A549 (cell line): Measurements from ENCODE around the gene SPTBN4. TPM values are rescaled to one million over a fixed set of nuclear protein-coding genes. Genes with fewer than 3 reads are reported as not detected.
A peak's percentile ranks its signal among the peaks of the same experiment; 100 is the strongest.

Experiments
- ATAC-seq, 2 experiments: fragments of 200-7000 bp in 1 of 2; fragments of >200 bp in 1 of 2; cut with Nextera tagmentation in 1 of 2; cut with Tn5 transposase in 1 of 2; 3 replicates each; pipeline versions ENCODE4 v1.8.0 to v1.9.1; 2018 to 2020; ENCODE audit warnings: mild to moderate bottlenecking in 1 of 2, moderate library complexity in 1 of 2
- CTCF ChIA-PET: fragments of 300-600 bp; sonication (Branson Sonifier 250); formaldehyde crosslinking; extraction: SDS; loops from one replicate; lab custom pipeline; 2021; ENCODE audit warnings: antibody characterized with exemption, inconsistent platforms; lab: Yijun Ruan, JAX
- POLR2A ChIA-PET: fragments of 350-600 bp; formaldehyde crosslinking; extraction: SDS; loops from one replicate; lab custom pipeline; 2021; ENCODE audit warnings: antibody characterized with exemption, inconsistent platforms; lab: Yijun Ruan, JAX
- DNase-seq, 2 experiments: peaks; one replicate each; pipeline versions ENCODE4 v3.0.0 to v3.0.0-alpha.2; 2011 to 2016; ENCODE audit warnings: low read depth in 1 of 2, low spot score in 1 of 2
- FAIRE-seq: peaks from 2 replicates; lab custom pipeline; 2011; peaks lifted over from hg19 to GRCh38; lab: Jason Lieb, UNC
- H3K27ac ChIP-seq, 2 experiments: fragments of >200 bp; sonication (Bioruptor Twin); formaldehyde crosslinking; 3 replicates each; pipeline ENCODE4 v1.5.1; 2016 to 2017
- H3K4me1 ChIP-seq: fragments of >200 bp; sonication (Bioruptor Twin); formaldehyde crosslinking; 3 replicates; pipeline ENCODE4 v1.6.1; 2016
- H3K4me2 ChIP-seq: fragments of >200 bp; sonication (Bioruptor Twin); formaldehyde crosslinking; 3 replicates; pipeline ENCODE4 v1.6.1; 2016
- H3K4me3 ChIP-seq: fragments of >200 bp; sonication (Bioruptor Twin); formaldehyde crosslinking; 3 replicates; pipeline ENCODE4 v1.5.1; 2016
- H3K9me3 ChIP-seq: fragments of >200 bp; sonication (Bioruptor Twin); formaldehyde crosslinking; 3 replicates; pipeline ENCODE4 v1.6.1; 2016
- CTCF ChIP-seq: fragments of >200 bp; sonication (Bioruptor Twin); formaldehyde crosslinking; IDR thresholded peaks from 3 replicates; pipeline ENCODE4 v1.5.1; 2016
- EP300 ChIP-seq, 2 experiments: fragments of >200 bp; sonication (Bioruptor Twin); formaldehyde crosslinking; IDR thresholded peaks; 2 replicates in 1 of 2; 3 replicates in 1 of 2; pipeline ENCODE4 v1.6.1; 2016 to 2017
- FOSB ChIP-seq: fragments of 250-450 bp; sonication (Bioruptor Pico); IDR thresholded peaks from 2 replicates; pipeline ENCODE4 v1.5.0; 2020; ENCODE audit warnings: mild to moderate bottlenecking, moderate library complexity
- FOSL2 ChIP-seq, 2 experiments: fragments of 450-650 bp in 1 of 2; fragments of >200 bp in 1 of 2; sonication (Bioruptor Twin) in 1 of 2; formaldehyde crosslinking; IDR thresholded peaks; 2 replicates each; pipeline versions ENCODE4 v1.5.0 to v1.6.1; 2016 to 2020; ENCODE audit warnings: mild to moderate bottlenecking in 1 of 2, moderate library complexity in 1 of 2
- FOXS1 ChIP-seq: fragments of 250-450 bp; sonication (Bioruptor Pico); IDR thresholded peaks from 2 replicates; pipeline ENCODE4 v1.5.0; 2020; ENCODE audit warnings: mild to moderate bottlenecking, moderate library complexity
- HDAC2 ChIP-seq: fragments of 200-600 bp; sonication (generic); IDR thresholded peaks from 2 replicates; pipeline ENCODE4 v1.6.1; 2016
- HES2 ChIP-seq: fragments of >200 bp; sonication (Bioruptor Twin); formaldehyde crosslinking; IDR thresholded peaks from 2 replicates; pipeline ENCODE4 v1.6.1; 2016
- HMGXB4 ChIP-seq: fragments of 250-450 bp; sonication (Bioruptor Pico); IDR thresholded peaks from 2 replicates; pipeline ENCODE4 v1.5.0; 2021; ENCODE audit warnings: mild to moderate bottlenecking, moderate library complexity, borderline replicate concordance
- JUNB ChIP-seq: fragments of >200 bp; sonication (Bioruptor Twin); formaldehyde crosslinking; IDR thresholded peaks from 2 replicates; pipeline ENCODE4 v1.6.1; 2016
- MAZ ChIP-seq: fragments of 150-350 bp; IDR thresholded peaks from 2 replicates; pipeline ENCODE4 v1.6.1; 2014; ENCODE audit warnings: antibody characterized with exemption, low read depth, low read length, borderline replicate concordance
- MYC ChIP-seq: IDR thresholded peaks from 2 replicates; pipeline ENCODE4 v1.6.1; 2012; ENCODE audit warnings: mild to moderate bottlenecking, inconsistent platforms, low read length, improper control_type of control experiment, borderline replicate concordance
- NPAS2 ChIP-seq: fragments of 250-450 bp; sonication (Bioruptor Pico); IDR thresholded peaks from 2 replicates; pipeline ENCODE4 v1.8.0; 2022; ENCODE audit warnings: mild to moderate bottlenecking, moderate library complexity, borderline replicate concordance
- POLR2A ChIP-seq: IDR thresholded peaks from 2 replicates; pipeline ENCODE4 v1.6.1; 2012; ENCODE audit warnings: mild to moderate bottlenecking, low read length
- POLR2AphosphoS2 ChIP-seq: conservative IDR thresholded peaks from 2 replicates; pipeline ENCODE4 v1.6.1; 2012; ENCODE audit warnings: low read length, improper control_type of control experiment, inconsistent platforms
- RAD21 ChIP-seq, 2 experiments: fragments of >200 bp in 1 of 2; sonication (Bioruptor Twin) in 1 of 2; formaldehyde crosslinking in 1 of 2; IDR thresholded peaks in 1 of 2; conservative IDR thresholded peaks in 1 of 2; 2 replicates in 1 of 2; 3 replicates in 1 of 2; pipeline ENCODE4 v1.6.1; 2012 to 2018; ENCODE audit warnings: inconsistent platforms in 1 of 2
- RARB ChIP-seq: fragments of 250-450 bp; sonication (Bioruptor Pico); IDR thresholded peaks from 2 replicates; pipeline ENCODE4 v1.8.0; 2021; ENCODE audit warnings: mild to moderate bottlenecking, moderate library complexity
- REST ChIP-seq: fragments of 200-600 bp; sonication (generic); IDR thresholded peaks from 2 replicates; pipeline ENCODE4 v1.6.1; 2016; ENCODE audit warnings: antibody characterized with exemption, mild to moderate bottlenecking, moderate library complexity
- RNF2 ChIP-seq: fragments of 200-600 bp; sonication (generic); IDR thresholded peaks from 2 replicates; pipeline ENCODE4 v1.6.1; 2016; ENCODE audit warnings: low read depth, mild to moderate bottlenecking, antibody characterized with exemption, moderate library complexity, borderline replicate concordance
- SREBF2 ChIP-seq: fragments of 450-650 bp; IDR thresholded peaks from 2 replicates; pipeline ENCODE4 v1.6.1; 2014; ENCODE audit warnings: mild to moderate bottlenecking, moderate library complexity
- WGBS: methylation state at CpG from one replicate; pipeline ENCODE4 v1.1.6; 2017; ENCODE audit errors: missing lambda C conversion rate; 5-methylcytosine and 5-hydroxymethylcytosine counted together
- polyA plus RNA-seq, 4 experiments: library from polyadenylated mRNA; depleted of rRNA in 3 of 4; stranded (reverse); fragments of >200 nt; fragmentation: RNase III in 1 of 4; extraction: RNeasy Plus Mini Kit Qiagen cat#74134 plus additional on column Dnase treatment in 1 of 4; gene quantifications; 2 replicates in 3 of 4; 3 replicates in 1 of 4; pipeline ENCODE4 v1.2.3, GENCODE V29; 2011 to 2017

SPTBN4 gene
- polyA plus RNA-seq, 2 of the 4 experiments (the other 2 are of a cell fraction), result 1.4 to 2.2 TPM

- TF ChIP-seq HMGXB4 (CRISPR knock-in tag), result no peak
- no peak for TF ChIP-seq FOXS1
- no peak; the same call in 1 of the 2 replicates for TF ChIP-seq REST
- TF ChIP-seq POLR2A, result peak; percentile 68
- TF ChIP-seq RAD21 (conservative IDR thresholded peaks at IDR 0.05 in 1 of 2, IDR thresholded peaks at IDR 0.05 in 1 of 2), result 0 out of 5 replicates have a peak, but pooled peaks of 1 of the 2 experiments have one; percentile 46
- TF ChIP-seq RNF2, result no peak
- peak; percentile 96 for TF ChIP-seq POLR2AphosphoS2
- TF ChIP-seq SREBF2, result no peak; the same call in 1 of the 2 replicates
- no peak for TF ChIP-seq EP300 (IDR thresholded peaks at IDR 0.05)
These were observed 23.4 kb upstream of the SPTBN4 start (continued) for GRCh38 chr19:40443131-40443999.

GRCh38 chr19:40444000-40444824 is 22.6 kb upstream of the SPTBN4 start, which contains the start of gene SERTAD3:
Gene SERTAD3 (minus strand): TSS chr19:40444335. CDS start chr19:40442080, 2,255 bp downstream.
- ATAC-seq, result peak; percentile 74 to 84
- 1% methylated on average over 48 of the region's 72 CpGs for WGBS
- peak within 1 kb of the TSS; percentile 80 for H3K4me3 ChIP-seq
- POLR2A ChIA-PET, result interaction anchor here (0.6 to 8.8 kb wide), 18 partner anchors 9 to 1309 kb away, joined by 3 to 208 read pairs (median 6); partner anchors contain the start of genes BLVRB, C19orf47, PLD3 and SERTAD1
- peak within 1 kb of the TSS; percentile 95 for H3K4me2 ChIP-seq
- H3K9me3 ChIP-seq, result no peaks in the 10 kb centered on the region
- H3K4me1 ChIP-seq, result peaks cover 23% of the 10 kb centered on the region
- DNase-seq, result peak; percentile 99 to 100
- FAIRE-seq, result peak; percentile 72
- H3K27ac ChIP-seq, result peak within 1 kb of the TSS; percentile 88 to 97
- CTCF ChIA-PET, result interaction anchor here (0.6 to 46.6 kb wide), 14 partner anchors 10 to 301 kb away, joined by 3 to 950 read pairs (median 5); partner anchors contain the start of genes BLVRB, PRX, SERTAD1 and SPTBN4
- no peak for TF ChIP-seq HMGXB4 (CRISPR knock-in tag)
- 0 out of 2 replicates have a peak, but pooled peaks have one; percentile 4 for TF ChIP-seq RARB
- TF ChIP-seq FOSB (CRISPR knock-in tag), result no peak
- TF ChIP-seq REST, result no peak
- TF ChIP-seq FOSL2 (IDR thresholded peaks at IDR 0.05), result no peak
- no peak for TF ChIP-seq FOSL2 (CRISPR knock-in tag; IDR thresholded peaks at IDR 0.05)
- TF ChIP-seq MAZ, result peak; percentile 53; the same call in 1 of the 2 replicates
- TF ChIP-seq HES2, result no peak
- TF ChIP-seq MYC, result peak; percentile 25; the same call in 1 of the 2 replicates
- no peak for TF ChIP-seq CTCF
- no peak for TF ChIP-seq JUNB
- no peak for TF ChIP-seq NPAS2 (CRISPR knock-in tag)
- no peak for TF ChIP-seq HDAC2
